NB4 (cell line): ENCODE measurements around the gene DOP1B.
"Not testable (repeated sequence)": the region's sequence is repeated elsewhere in the genome, so short reads cannot be mapped to it uniquely, and the experiment has no call there.

Source experiments
- DNase-seq: peaks from one replicate; pipeline ENCODE4 v3.0.0; 2010; ENCODE audit warnings: low read depth
- H3K4me3 ChIP-seq: one replicate; pipeline ENCODE4 v1.5.1; 2011; ENCODE audit warnings: mild to moderate bottlenecking, low read depth, low read length, moderate library complexity
- CTCF ChIP-seq: IDR thresholded peaks from one replicate; pipeline ENCODE4 v1.5.1; 2012; ENCODE audit warnings: low read depth, low read length
- MYC ChIP-seq: IDR thresholded peaks from 2 replicates; pipeline ENCODE4 v1.6.1; 2011; ENCODE audit warnings: low read depth, low read length
- POLR2A ChIP-seq: IDR thresholded peaks from 2 replicates; pipeline ENCODE4 v1.6.1; 2011; ENCODE audit warnings: mild to moderate bottlenecking; ENCODE audit not compliant: insufficient read length; ENCODE audit errors: extremely low read depth
- TF ChIP-seq, protein P1 (sequence below): IDR thresholded peaks from 2 replicates; pipeline ENCODE4 v1.6.1; 2011; ENCODE audit warnings: low read depth, low read length

DOP1B gene

DNA sequence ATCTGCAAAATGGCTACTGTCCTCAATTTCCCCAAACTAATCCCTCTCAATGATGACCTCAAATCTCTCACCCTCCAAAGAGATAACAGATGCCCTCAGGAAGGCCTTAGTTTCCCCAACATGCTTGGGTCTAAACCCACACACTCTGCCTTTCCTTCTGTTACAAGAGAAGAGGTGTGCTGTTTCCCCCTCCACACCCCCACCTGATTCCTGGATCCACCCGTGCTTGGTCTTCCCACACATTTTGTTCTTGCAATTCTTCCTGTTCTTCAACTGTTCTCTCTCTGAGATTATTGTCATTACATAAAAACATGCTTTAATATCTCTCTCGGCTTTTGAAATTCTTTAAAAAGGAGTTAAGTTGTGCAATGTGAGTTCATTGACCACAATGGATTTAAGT lies 27.4 kb upstream of the DOP1B start:
- peak; percentile 21 for DNase-seq
- no peak overlapping the region for H3K4me3 ChIP-seq
- TF ChIP-seq POLR2A (no peak), MYC (no peak), CTCF (no peak)
- TF ChIP-seq, protein P1, sequence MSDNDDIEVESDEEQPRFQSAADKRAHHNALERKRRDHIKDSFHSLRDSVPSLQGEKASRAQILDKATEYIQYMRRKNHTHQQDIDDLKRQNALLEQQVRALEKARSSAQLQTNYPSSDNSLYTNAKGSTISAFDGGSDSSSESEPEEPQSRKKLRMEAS: no peak

DNA sequence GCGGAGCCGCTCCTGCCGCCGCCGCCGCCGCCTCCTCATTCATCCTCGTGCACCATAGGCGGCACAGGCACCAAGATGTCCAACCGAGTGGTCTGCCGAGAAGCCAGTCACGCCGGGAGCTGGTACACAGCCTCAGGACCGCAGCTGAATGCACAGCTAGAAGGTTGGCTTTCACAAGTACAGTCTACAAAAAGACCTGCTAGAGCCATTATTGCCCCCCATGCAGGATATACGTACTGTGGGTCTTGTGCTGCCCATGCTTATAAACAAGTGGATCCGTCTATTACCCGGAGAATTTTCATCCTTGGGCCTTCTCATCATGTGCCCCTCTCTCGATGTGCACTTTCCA lies 26.2 kb upstream of the DOP1B start:
- not testable (repeated sequence) for DNase-seq
- H3K4me3 ChIP-seq: peak overlapping the region; percentile 52

GRCh38 chr21:36130839-36131238 lies 25.8 kb upstream of the DOP1B start:
- H3K4me3 ChIP-seq: peak overlapping the region; percentile 52
- DNase-seq: not testable (repeated sequence)

- no peak for DNase-seq
- H3K4me3 ChIP-seq: no peak overlapping the region
- TF ChIP-seq MYC (no peak), CTCF (no peak), POLR2A (no peak)
- TF ChIP-seq, protein P1: no peak
Observed at GRCh38 chr21:36132696-36133095, 23.9 kb upstream of the DOP1B start.

GRCh38 chr21:36134803-36135390 lies 21.7 kb upstream of the DOP1B start, which contains the start of gene CBR3:
Gene CBR3 (plus strand): TSS chr21:36135079. CDS start chr21:36135193, 114 bp downstream.
- TF ChIP-seq, protein P1: peak; percentile 36; the same call in 1 of the 2 replicates
- TF ChIP-seq POLR2A (no peak), MYC (peak; percentile 15; the same call in 1 of the 2 replicates), CTCF (no peak)
- peak; percentile 49 for DNase-seq
- H3K4me3 ChIP-seq: peak within 1 kb of the TSS; percentile 65

GRCh38 chr21:36135391-36136102 lies 21.1 kb upstream of the DOP1B start:
- H3K4me3 ChIP-seq: peak overlapping the region; percentile 65
- DNase-seq: peak; percentile 83
- TF ChIP-seq MYC (no peak), CTCF (no peak), POLR2A (no peak)
- TF ChIP-seq, protein P1: no peak

DNA sequence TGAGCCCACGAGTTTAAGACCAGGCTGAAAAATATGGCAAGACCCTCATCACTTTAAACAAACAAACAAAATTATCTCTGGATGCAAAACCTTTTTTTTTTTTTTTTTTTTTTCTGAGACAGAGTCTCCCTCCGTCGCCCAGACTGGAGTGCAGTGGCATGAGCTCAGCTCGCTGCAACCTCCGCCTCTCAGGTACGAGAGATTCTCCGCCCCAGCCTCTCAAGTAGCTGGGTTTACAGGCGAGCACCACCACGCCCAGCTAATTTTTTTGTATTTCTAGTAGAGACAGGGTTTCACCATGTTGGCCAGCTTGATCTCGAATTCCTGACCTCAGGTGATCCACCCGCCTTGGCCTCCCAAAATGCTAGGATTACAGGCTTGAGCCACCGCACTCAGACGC lies 16.8 kb upstream of the DOP1B start:
- DNase-seq, H3K4me3 ChIP-seq: not testable (repeated sequence)

DNA sequence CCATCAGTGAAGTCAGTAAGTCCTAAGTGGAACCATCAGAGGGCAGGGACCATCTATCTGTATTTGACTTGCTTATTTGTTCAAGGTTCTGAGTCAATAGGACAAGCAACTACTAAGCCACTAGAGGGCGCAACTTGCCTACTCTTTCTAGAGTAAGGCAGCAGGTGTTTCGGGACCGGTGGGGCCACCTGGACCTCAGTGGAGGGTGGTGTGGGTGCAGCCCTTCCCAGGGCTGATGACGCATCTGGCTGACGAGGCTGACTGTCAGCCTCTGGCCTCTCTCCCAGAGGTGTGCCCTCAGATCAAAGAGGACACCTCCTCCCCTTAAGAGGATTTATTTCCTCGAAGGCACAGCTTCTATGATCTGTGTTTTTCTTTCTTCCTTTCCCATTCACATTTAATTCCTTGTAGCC lies 15.1 kb upstream of the DOP1B start:
- peak; percentile 88 for DNase-seq
- TF ChIP-seq MYC (peak; percentile 32; the same call in 1 of the 2 replicates), CTCF (peak; percentile 74), POLR2A (no peak)
- TF ChIP-seq, protein P1: peak; percentile 40; the same call in 1 of the 2 replicates
- H3K4me3 ChIP-seq: no peak overlapping the region

- not testable (repeated sequence) for H3K4me3 ChIP-seq
Observed at GRCh38 chr21:36144233-36144632, 12.4 kb upstream of the DOP1B start.

More at GRCh38 chr21:36144233-36144632, 12.4 kb upstream of the DOP1B start:
- DNase-seq: not testable (repeated sequence)
